ENCODE measurements around the gene PRMT9.

Gene PRMT9

GRCh38 chr4:147629783-147630730 lies 53.9 kb downstream of the PRMT9 start:
- Histone ChIP-seq H3F3A (ENCODE audit: control insufficient read depth, insufficient read depth) (no peaks in the 10 kb centered on the region), H3K79me2 (ENCODE audit: control insufficient read depth, low read length) (no peaks in the 10 kb centered on the region), H3K4me3 (ENCODE audit: low read length) (no peak overlapping the region), H3K27ac (ENCODE audit: low read depth, low read length) (no peak overlapping the region), H3K9me2 (replicated peaks; ENCODE audit: control insufficient read depth, low read length) (no peaks in the 10 kb centered on the region), H3K4me1 (ENCODE audit: control insufficient read depth, low read length) (no peaks in the 10 kb centered on the region), H4K20me1 (ENCODE audit: control insufficient read depth, insufficient read depth, low read depth, low read length) (no peaks in the 10 kb centered on the region), H3K9me3 (ENCODE audit: control insufficient read depth, insufficient read depth, low read length) (no peaks in the 10 kb centered on the region), H3K36me3 (ENCODE audit: control insufficient read depth, low read length) (peaks cover 81% of the 10 kb centered on the region), H3K27me3 (ENCODE audit: control insufficient read depth, low read length) (no peaks in the 10 kb centered on the region), H3K4me2 (ENCODE audit: low read length) (no peak overlapping the region)
- TF ChIP-seq CTCF (IDR thresholded peaks at IDR 0.05; ENCODE audit: low read depth, low read length, poor library complexity, severe bottlenecking) (no peak), EZH2phosphoT487 (IDR thresholded peaks at IDR 0.05; ENCODE audit: borderline replicate concordance, low read length) (no peak)

- peaks cover 76% of the 10 kb centered on the region for H3K36me3 ChIP-seq (ENCODE audit: control insufficient read depth, low read length)
- no peaks in the 10 kb centered on the region for H3K27me3 ChIP-seq (ENCODE audit: control insufficient read depth, low read length)
- no peak overlapping the region for H3K4me3 ChIP-seq (ENCODE audit: low read length)
- H3K79me2 ChIP-seq (ENCODE audit: control insufficient read depth, low read length), result no peaks in the 10 kb centered on the region
- H3K4me1 ChIP-seq (ENCODE audit: control insufficient read depth, low read length), result no peaks in the 10 kb centered on the region
- no peak for TF ChIP-seq EZH2phosphoT487 (IDR thresholded peaks at IDR 0.05; ENCODE audit: borderline replicate concordance, low read length)
- TF ChIP-seq CTCF (IDR thresholded peaks at IDR 0.05; ENCODE audit: low read depth, low read length, poor library complexity, severe bottlenecking), result no peak
- H3K9me2 ChIP-seq (replicated peaks; ENCODE audit: control insufficient read depth, low read length), result no peaks in the 10 kb centered on the region
- no peak overlapping the region for H3K4me2 ChIP-seq (ENCODE audit: low read length)
- H4K20me1 ChIP-seq (ENCODE audit: control insufficient read depth, insufficient read depth, low read depth, low read length), result no peaks in the 10 kb centered on the region
- no peak overlapping the region for H3K27ac ChIP-seq (ENCODE audit: low read depth, low read length)
- no peaks in the 10 kb centered on the region for H3F3A ChIP-seq (ENCODE audit: control insufficient read depth, insufficient read depth)
- H3K9me3 ChIP-seq (ENCODE audit: control insufficient read depth, insufficient read depth, low read length), result no peaks in the 10 kb centered on the region
Observed at GRCh38 chr4:147628415-147628814, 55.5 kb downstream of the PRMT9 start.

GRCh38 chr4:147626903-147627302 lies 57.1 kb downstream of the PRMT9 start:
- no peaks in the 10 kb centered on the region for H3K27me3 ChIP-seq (ENCODE audit: control insufficient read depth, low read length)
- peaks cover 9% of the 10 kb centered on the region for H3K79me2 ChIP-seq (ENCODE audit: control insufficient read depth, low read length)
- H4K20me1 ChIP-seq (ENCODE audit: control insufficient read depth, insufficient read depth, low read depth, low read length), result no peaks in the 10 kb centered on the region
- TF ChIP-seq EZH2phosphoT487 (IDR thresholded peaks at IDR 0.05; ENCODE audit: borderline replicate concordance, low read length), result no peak
- no peak for TF ChIP-seq CTCF (IDR thresholded peaks at IDR 0.05; ENCODE audit: low read depth, low read length, poor library complexity, severe bottlenecking)
- H3K4me2 ChIP-seq (ENCODE audit: low read length), result no peak overlapping the region
- H3K4me3 ChIP-seq (ENCODE audit: low read length), result no peak overlapping the region
- peaks cover 69% of the 10 kb centered on the region for H3K36me3 ChIP-seq (ENCODE audit: control insufficient read depth, low read length)
- H3K9me2 ChIP-seq (replicated peaks; ENCODE audit: control insufficient read depth, low read length), result no peaks in the 10 kb centered on the region
- no peaks in the 10 kb centered on the region for H3F3A ChIP-seq (ENCODE audit: control insufficient read depth, insufficient read depth)
- H3K27ac ChIP-seq (ENCODE audit: low read depth, low read length), result no peak overlapping the region
- no peaks in the 10 kb centered on the region for H3K9me3 ChIP-seq (ENCODE audit: control insufficient read depth, insufficient read depth, low read length)
- H3K4me1 ChIP-seq (ENCODE audit: control insufficient read depth, low read length), result no peaks in the 10 kb centered on the region
